HG03039 (cell line): ENCODE data around the gene PTPRD.
"Not testable (repeated sequence)": the region's sequence is repeated elsewhere in the genome, so short reads cannot be mapped to it uniquely, and the experiment has no call there.

ENCODE experiments used
- ATAC-seq: cut with Tn5 transposase; IDR thresholded peaks from one replicate; pipeline ENCODE4 v1.9.1; 2021; ENCODE audit warnings: mild to moderate bottlenecking, moderate library complexity; ENCODE audit not compliant: unreplicated experiment

The PTPRD gene

DNA sequence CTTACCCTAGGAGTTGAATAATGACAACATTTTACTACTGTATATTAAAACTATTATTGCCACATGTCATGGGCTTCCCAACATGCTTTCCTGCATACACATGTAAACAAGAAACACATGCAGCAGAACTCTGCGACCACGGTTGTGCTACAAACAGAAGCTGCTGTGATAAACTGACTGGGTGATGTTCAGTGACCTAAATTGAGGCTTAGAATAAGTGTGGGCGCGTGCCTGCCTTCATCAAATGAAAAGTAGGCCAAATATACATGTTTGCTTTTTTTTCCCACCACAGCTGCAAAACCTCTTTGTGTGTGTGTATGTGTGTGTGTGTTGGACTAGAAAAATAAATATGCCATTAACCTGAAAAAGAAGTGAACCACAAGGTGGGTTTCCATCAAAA is 1202.1 kb downstream of the PTPRD start:
- no peak for ATAC-seq

DNA sequence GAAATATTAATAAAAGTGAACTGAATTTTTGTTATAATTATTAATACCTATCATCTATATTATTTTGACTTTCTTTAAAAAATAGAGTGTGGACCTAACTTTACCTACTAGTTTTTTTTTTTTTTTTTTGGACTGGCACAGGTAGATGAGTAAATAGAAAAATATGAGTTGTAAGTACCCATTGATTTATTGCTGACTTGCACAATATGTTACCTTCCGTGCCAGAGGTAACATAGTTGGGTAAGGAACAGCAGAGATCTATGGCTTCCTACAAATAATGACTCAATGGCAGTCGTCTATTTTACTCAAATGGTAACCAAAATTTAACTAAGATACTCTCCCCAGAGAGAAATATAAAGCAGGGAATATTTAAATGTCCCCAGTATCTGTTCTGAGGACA is 1212.8 kb downstream of the PTPRD start:
- no peak for ATAC-seq

- no peak for ATAC-seq
Measured at GRCh38 chr9:9396518-9396917, 1216.3 kb downstream of the PTPRD start.

GRCh38 chr9:9395539-9395938 is 1217.3 kb downstream of the PTPRD start:
- no peak for ATAC-seq

- ATAC-seq: no peak
Measured at GRCh38 chr9:9392755-9393154, 1220.0 kb downstream of the PTPRD start.

- no peak for ATAC-seq
Measured at GRCh38 chr9:9389904-9390303, 1222.9 kb downstream of the PTPRD start.

DNA sequence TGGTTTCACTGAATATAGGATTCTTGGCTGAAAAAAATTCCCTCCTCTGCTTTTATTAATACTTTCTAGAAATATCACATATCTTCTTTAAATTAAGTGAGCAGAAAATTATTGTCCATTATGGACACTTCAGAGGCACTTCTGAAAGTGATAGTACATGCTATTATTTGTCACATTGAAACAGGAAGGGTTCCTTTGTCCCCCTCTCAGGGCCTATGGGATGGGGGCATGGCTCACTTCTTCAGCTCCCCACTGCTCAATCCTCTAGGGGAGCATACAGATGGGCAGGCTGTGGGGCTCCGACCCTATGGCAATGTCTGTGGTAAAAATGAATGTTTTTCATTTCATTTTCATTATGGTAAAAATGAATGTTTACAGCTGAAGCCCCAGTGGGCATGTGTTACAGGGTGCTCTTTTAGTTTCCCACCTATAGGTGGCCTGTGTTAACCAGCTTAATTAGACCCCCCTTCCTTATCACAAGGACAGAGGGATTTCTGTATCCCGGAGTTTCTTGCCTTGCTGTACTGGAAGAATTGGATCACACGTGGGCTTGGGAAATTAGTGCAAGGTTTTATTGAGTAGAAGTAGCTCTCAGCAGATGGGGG is 1225.2 kb downstream of the PTPRD start:
- no peak for ATAC-seq

DNA sequence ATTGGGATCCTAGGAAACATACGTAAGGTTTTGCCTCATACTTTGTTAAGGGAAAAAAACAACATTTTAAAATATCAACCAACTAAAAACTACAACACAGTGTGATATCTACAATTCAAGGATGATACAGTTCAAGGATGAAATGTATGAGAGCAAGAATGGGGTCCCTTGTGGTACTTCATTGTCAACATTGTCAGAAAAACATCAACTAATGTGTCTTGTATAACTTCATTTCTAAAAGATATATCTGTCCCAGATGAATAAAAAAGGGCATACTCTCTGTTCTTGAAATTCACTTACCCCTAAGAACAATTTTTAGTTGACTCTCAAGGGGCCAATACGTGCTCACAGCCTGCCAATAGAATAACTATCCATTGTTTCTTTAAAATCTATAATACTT is 1250.5 kb downstream of the PTPRD start:
- ATAC-seq: no peak

DNA sequence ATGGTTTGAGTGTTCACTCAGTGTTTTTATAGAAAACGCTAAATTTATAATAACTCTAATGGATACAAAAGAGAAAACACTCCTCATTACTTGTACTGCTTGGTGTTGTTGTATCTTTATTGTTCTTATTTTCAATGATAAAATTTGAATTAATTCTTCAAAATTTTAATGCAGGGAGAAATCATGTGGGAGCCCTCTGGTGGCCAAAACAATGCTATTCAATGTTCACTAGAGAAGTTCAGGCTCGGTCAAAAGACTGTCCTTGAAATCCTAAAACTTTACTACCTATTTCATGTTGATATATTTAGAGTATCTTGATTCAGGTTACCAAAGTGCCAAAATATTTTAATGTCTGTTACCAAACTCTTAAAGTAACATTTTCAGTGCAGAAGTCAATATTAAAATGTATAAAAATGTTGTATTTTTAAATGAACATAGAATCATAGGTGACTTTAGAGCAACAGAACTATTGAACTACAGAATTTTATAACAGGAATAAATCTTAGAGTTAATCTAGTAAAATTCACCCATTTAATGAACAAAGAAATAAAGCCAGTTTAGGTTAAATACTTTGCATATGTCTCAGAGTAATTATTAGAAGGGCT is 1259.8 kb downstream of the PTPRD start:
- ATAC-seq: no peak

GRCh38 chr9:9341203-9341602 is 1271.6 kb downstream of the PTPRD start:
- no peak for ATAC-seq

- ATAC-seq: no peak
Measured at GRCh38 chr9:9337129-9337528, 1275.7 kb downstream of the PTPRD start.

DNA sequence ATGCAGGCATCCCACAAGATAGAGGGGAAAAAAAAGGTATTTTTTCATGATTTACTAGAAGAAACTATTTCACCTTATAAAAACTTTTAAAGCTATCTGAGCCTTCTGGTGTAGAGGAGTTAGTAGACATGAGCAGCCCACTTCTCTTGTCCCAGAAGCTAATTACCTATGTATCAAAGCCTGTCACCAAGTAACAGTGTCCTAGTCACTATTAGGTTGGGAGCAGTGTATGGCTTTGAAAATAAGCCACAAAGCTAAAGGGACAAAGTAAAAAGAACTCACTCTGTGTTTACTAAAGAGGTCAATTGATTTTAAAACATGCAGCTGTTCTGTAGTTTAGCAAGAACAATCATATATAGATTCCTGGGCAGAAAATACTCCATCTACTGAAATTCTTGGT is 1286.1 kb downstream of the PTPRD start:
- no peak for ATAC-seq

DNA sequence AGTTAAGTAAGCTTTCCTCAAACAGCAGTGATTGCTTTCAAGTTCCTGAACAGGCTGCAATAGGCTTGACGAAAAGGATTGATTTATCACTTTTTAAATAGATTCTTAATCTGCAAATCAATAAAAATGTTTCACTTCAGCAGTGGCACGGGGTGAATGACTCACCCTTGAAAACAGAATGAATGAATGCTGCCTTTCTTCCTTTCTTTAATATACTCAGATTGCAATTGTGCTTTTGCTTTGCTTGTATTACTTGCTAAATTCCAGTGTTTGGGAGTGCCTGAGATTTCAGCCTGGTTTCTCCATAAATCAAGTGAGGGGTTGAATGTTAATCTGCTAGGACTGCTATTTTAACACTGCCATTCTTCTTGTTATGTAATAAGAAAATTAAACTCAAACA is 1293.8 kb downstream of the PTPRD start:
- no peak for ATAC-seq

DNA sequence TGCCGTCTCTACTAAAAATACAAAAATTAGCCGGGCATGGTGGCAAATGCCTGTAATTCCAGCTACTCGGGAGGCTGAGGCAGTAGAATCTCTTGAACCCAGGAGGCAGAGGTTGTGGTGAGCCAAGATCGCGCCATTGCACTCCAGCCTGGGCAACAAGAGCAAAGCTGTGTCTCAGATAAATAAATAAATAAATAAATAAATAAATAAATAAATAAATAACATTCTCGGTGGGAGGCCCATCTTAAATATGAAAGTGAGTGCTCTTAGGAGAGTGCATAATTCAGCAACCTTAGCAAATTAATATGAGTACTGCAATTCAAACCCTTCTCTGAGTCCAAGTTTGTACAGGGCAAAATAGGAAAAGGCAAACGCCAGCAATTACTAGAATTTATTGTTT is 1302.1 kb downstream of the PTPRD start:
- ATAC-seq: not testable (repeated sequence)

DNA sequence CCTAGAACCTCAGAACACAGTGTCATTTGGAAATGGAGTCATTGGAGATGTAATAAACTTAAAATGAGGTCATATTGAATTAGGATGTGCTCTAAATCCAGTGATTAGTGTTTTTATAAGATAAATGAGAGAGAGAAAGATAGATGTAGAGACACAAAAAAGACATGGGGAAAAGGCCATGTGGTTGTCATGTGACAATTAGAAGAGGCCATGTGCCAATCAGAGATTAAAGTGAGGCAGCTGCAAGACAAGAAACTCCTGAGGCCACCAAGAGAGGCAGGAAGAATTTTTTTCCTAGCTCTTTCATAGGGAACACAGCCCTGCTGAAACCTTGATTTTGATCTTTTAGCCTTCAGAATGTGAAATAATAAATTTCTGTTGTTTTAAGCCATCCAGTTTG is 1307.2 kb downstream of the PTPRD start:
- ATAC-seq: no peak

- no peak for ATAC-seq
Measured at GRCh38 chr9:9299134-9299533, 1313.7 kb downstream of the PTPRD start.

- ATAC-seq: no peak
Measured at GRCh38 chr9:9286001-9286400, 1326.8 kb downstream of the PTPRD start.

DNA sequence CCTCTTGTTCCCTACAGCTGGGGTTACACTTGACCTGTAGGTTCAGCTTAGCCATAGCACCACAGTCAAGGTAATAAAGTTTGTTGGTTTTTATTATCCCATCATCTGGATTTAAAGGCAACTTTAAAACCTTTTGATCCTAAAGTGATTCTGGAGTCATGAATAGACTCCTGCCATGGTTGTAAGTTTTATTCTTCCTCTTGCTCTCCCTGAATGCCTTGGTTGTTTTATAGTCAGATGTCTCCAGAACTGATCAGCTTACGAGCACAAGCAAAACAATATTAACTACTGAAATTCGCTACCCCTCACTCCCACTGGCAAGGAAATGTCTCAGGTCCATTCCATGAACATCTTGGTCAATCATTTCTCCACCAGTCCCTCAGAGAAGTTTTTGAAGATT is 1328.6 kb downstream of the PTPRD start:
- ATAC-seq: no peak

GRCh38 chr9:9283159-9283986 is 1329.4 kb downstream of the PTPRD start:
- no peak for ATAC-seq

- no peak for ATAC-seq
Measured at GRCh38 chr9:9275601-9276000, 1337.2 kb downstream of the PTPRD start.

DNA sequence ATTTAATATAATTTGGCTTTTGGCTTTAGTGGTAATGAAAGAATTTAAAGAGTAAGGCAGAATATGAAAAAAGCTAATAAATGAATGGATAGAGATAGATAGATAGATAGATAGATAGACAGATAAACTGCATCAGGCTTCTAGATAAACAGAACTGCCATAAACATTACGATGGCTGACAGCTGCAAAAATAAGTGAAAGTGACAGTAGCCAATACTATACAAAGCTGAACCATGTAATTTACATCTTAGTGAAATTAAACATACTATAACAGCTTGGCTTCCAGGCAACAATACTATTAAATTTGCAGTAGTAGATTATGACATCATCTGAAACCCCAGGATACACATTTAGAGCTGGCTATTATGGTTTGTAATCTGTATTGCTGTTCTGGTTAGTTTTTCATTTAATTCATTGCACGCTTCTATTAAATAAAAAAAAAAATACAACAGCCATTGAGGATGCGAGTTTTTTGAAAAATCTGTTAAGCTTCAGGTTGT is 1354.8 kb downstream of the PTPRD start:
- no peak for ATAC-seq

DNA sequence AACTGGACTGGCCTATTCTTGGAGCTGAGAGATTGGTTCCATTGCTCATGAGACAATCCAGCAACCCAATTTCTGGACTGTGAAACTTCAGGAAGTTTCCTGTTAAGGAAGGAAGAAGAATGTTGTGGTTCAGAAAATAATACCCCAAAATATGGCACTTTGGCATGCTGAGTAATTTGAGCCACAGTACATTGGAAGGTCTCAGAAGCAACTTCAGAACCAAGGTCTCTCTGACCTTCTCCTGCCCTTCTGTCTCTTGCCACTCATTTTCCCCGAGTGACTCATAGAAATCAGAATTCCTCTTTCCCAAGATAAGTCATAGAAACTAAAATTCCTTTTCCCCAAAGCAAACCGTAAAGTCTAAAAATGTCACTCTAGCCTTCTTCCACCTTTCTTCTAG is 1366.1 kb downstream of the PTPRD start:
- ATAC-seq: no peak
